ENCODE measurements around the gene ARHGAP24. TPM values are rescaled to one million over a fixed set of nuclear protein-coding genes. Genes with fewer than 3 reads are reported as not detected.

Gene ARHGAP24
- total and polyA plus RNA-seq, 2 experiments from 2014 or later, result 0.21 to 0.36 TPM

DNA sequence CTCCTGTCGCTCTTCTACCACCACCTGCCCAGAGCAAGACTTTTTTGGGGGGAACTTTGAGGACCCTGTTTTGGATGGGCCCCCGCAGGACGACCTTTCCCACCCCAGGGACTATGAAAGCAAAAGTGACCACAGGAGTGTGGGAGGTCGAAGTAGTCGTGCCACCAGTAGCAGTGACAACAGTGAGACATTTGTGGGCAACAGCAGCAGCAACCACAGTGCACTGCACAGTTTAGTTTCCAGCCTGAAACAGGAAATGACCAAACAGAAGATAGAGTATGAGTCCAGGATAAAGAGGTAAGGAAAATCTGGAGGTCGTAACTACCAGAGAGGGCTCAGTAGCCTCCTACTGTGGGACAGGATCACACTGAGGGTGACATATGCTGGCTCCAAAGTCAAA is 520.4 kb downstream of the ARHGAP24 start:
- no peaks in the 10 kb centered on the region for H3K36me3 ChIP-seq (ENCODE audit: insufficient read depth)

DNA sequence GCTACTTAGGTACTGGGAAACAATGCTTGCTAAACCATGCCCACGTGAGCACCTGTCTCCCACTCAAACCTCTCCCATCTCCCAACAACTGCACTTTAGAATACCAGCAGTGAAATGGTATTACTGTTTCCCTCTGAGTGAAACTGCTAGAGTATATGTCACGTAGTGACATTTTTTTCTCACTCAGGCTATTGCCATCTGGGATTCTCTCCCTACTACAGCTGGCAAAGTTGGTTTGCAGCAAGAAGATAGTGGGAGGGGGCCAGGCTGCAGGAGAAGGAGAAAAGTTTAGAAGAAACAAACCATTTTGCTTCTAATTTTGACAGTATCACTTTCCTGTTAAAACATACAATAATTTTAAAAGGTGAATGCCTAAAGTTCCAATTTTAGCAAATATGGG is 526.6 kb downstream of the ARHGAP24 start:
- Histone ChIP-seq H4K20me1 (replicated peaks; ENCODE audit: insufficient read depth) (no peaks in the 10 kb centered on the region), H3K79me2 (replicated peaks; ENCODE audit: insufficient read depth) (no peaks in the 10 kb centered on the region), H3K4me3 (no peak overlapping the region), H2AFZ (peak overlapping the region; percentile 72; the same call in 1 of the 2 replicates), H3K27ac (ENCODE audit: low read depth) (no peak overlapping the region), H3K4me1 (ENCODE audit: insufficient read depth) (no peaks in the 10 kb centered on the region), H3K4me2 (no peak overlapping the region), H3K36me3 (ENCODE audit: insufficient read depth) (no peaks in the 10 kb centered on the region), H3K27me3 (ENCODE audit: insufficient read depth) (no peaks in the 10 kb centered on the region), H3F3A (replicated peaks; ENCODE audit: low read depth) (no peaks in the 10 kb centered on the region), H3K9me2 (ENCODE audit: insufficient read depth) (no peaks in the 10 kb centered on the region)
- no peak overlapping the region for H3K4me3 Mint-ChIP-seq
- ATAC-seq (no peak), DNase-seq (ENCODE audit: low spot score) (no peak)
- H3K4me1 Mint-ChIP-seq, result no peaks in the 10 kb centered on the region
- H3K9me3 Mint-ChIP-seq, result no peaks in the 10 kb centered on the region
- H3K27ac Mint-ChIP-seq, result no peak overlapping the region
- no peaks in the 10 kb centered on the region for H3K36me3 Mint-ChIP-seq (ENCODE audit: low read depth)
- no peaks in the 10 kb centered on the region for H3K27me3 Mint-ChIP-seq (ENCODE audit: insufficient read depth, low read depth, poor library complexity)
- no peak for TF ChIP-seq STAT1 (IDR thresholded peaks at IDR 0.05; ENCODE audit: unreplicated experiment)
- TF ChIP-seq, protein P1, sequence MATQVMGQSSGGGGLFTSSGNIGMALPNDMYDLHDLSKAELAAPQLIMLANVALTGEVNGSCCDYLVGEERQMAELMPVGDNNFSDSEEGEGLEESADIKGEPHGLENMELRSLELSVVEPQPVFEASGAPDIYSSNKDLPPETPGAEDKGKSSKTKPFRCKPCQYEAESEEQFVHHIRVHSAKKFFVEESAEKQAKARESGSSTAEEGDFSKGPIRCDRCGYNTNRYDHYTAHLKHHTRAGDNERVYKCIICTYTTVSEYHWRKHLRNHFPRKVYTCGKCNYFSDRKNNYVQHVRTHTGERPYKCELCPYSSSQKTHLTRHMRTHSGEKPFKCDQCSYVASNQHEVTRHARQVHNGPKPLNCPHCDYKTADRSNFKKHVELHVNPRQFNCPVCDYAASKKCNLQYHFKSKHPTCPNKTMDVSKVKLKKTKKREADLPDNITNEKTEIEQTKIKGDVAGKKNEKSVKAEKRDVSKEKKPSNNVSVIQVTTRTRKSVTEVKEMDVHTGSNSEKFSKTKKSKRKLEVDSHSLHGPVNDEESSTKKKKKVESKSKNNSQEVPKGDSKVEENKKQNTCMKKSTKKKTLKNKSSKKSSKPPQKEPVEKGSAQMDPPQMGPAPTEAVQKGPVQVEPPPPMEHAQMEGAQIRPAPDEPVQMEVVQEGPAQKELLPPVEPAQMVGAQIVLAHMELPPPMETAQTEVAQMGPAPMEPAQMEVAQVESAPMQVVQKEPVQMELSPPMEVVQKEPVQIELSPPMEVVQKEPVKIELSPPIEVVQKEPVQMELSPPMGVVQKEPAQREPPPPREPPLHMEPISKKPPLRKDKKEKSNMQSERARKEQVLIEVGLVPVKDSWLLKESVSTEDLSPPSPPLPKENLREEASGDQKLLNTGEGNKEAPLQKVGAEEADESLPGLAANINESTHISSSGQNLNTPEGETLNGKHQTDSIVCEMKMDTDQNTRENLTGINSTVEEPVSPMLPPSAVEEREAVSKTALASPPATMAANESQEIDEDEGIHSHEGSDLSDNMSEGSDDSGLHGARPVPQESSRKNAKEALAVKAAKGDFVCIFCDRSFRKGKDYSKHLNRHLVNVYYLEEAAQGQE (IDR thresholded peaks at IDR 0.05; ENCODE audit: unreplicated experiment), result no peak
- TF ChIP-seq POLR2AphosphoS5 (IDR thresholded peaks at IDR 0.05; ENCODE audit: low read depth), result no peak
- TF ChIP-seq ZNF114 (CRISPR knock-in tag; IDR thresholded peaks at IDR 0.05), result no peak
- no peak for TF ChIP-seq EZH2phosphoT487 (IDR thresholded peaks at IDR 0.05; ENCODE audit: unreplicated experiment)
- TF ChIP-seq, protein P2, sequence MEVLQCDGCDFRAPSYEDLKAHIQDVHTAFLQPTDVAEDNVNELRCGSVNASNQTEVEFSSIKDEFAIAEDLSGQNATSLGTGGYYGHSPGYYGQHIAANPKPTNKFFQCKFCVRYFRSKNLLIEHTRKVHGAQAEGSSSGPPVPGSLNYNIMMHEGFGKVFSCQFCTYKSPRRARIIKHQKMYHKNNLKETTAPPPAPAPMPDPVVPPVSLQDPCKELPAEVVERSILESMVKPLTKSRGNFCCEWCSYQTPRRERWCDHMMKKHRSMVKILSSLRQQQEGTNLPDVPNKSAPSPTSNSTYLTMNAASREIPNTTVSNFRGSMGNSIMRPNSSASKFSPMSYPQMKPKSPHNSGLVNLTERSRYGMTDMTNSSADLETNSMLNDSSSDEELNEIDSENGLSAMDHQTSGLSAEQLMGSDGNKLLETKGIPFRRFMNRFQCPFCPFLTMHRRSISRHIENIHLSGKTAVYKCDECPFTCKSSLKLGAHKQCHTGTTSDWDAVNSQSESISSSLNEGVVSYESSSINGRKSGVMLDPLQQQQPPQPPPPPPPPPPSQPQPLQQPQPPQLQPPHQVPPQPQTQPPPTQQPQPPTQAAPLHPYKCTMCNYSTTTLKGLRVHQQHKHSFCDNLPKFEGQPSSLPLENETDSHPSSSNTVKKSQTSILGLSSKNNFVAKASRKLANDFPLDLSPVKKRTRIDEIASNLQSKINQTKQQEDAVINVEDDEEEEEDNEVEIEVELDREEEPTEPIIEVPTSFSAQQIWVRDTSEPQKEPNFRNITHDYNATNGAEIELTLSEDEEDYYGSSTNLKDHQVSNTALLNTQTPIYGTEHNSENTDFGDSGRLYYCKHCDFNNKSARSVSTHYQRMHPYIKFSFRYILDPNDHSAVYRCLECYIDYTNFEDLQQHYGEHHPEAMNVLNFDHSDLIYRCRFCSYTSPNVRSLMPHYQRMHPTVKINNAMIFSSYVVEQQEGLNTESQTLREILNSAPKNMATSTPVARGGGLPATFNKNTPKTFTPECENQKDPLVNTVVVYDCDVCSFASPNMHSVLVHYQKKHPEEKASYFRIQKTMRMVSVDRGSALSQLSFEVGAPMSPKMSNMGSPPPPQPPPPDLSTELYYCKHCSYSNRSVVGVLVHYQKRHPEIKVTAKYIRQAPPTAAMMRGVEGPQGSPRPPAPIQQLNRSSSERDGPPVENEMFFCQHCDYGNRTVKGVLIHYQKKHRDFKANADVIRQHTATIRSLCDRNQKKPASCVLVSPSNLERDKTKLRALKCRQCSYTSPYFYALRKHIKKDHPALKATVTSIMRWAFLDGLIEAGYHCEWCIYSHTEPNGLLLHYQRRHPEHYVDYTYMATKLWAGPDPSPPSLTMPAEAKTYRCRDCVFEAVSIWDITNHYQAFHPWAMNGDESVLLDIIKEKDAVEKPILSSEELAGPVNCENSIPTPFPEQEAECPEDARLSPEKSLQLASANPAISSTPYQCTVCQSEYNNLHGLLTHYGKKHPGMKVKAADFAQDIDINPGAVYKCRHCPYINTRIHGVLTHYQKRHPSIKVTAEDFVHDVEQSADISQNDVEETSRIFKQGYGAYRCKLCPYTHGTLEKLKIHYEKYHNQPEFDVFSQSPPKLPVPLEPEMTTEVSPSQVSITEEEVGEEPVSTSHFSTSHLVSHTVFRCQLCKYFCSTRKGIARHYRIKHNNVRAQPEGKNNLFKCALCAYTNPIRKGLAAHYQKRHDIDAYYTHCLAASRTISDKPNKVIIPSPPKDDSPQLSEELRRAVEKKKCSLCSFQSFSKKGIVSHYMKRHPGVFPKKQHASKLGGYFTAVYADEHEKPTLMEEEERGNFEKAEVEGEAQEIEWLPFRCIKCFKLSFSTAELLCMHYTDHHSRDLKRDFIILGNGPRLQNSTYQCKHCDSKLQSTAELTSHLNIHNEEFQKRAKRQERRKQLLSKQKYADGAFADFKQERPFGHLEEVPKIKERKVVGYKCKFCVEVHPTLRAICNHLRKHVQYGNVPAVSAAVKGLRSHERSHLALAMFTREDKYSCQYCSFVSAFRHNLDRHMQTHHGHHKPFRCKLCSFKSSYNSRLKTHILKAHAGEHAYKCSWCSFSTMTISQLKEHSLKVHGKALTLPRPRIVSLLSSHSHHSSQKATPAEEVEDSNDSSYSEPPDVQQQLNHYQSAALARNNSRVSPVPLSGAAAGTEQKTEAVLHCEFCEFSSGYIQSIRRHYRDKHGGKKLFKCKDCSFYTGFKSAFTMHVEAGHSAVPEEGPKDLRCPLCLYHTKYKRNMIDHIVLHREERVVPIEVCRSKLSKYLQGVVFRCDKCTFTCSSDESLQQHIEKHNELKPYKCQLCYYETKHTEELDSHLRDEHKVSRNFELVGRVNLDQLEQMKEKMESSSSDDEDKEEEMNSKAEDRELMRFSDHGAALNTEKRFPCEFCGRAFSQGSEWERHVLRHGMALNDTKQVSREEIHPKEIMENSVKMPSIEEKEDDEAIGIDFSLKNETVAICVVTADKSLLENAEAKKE (CRISPR knock-in tag; IDR thresholded peaks at IDR 0.05), result no peak
- TF ChIP-seq CREB1 (CRISPR knock-in tag; IDR thresholded peaks at IDR 0.05; ENCODE audit: low read depth), result no peak

More for the DNA sequence above, 520.4 kb downstream of the ARHGAP24 start:
- H3K36me3 Mint-ChIP-seq (ENCODE audit: low read depth), result no peaks in the 10 kb centered on the region
- no peaks in the 10 kb centered on the region for H3K9me3 Mint-ChIP-seq
- no peaks in the 10 kb centered on the region for H4K20me1 ChIP-seq (replicated peaks; ENCODE audit: insufficient read depth)
- no peak overlapping the region for H3K4me3 Mint-ChIP-seq
- H3K27ac Mint-ChIP-seq, result no peak overlapping the region
- no peaks in the 10 kb centered on the region for H3K79me2 ChIP-seq (replicated peaks; ENCODE audit: insufficient read depth)
- H3K4me1 ChIP-seq (ENCODE audit: insufficient read depth), result no peaks in the 10 kb centered on the region
- H3K4me1 Mint-ChIP-seq, result no peaks in the 10 kb centered on the region
- no peaks in the 10 kb centered on the region for H3F3A ChIP-seq (replicated peaks; ENCODE audit: low read depth)
- no peak overlapping the region for H2AFZ ChIP-seq
- H3K27me3 ChIP-seq (ENCODE audit: insufficient read depth), result no peaks in the 10 kb centered on the region
- DNase-seq (ENCODE audit: low spot score) (no peak), ATAC-seq (no peak)
- TF ChIP-seq ZNF331 (CRISPR knock-in tag; IDR thresholded peaks at IDR 0.05; ENCODE audit: low read depth), result no peak
- TF ChIP-seq, protein P3, sequence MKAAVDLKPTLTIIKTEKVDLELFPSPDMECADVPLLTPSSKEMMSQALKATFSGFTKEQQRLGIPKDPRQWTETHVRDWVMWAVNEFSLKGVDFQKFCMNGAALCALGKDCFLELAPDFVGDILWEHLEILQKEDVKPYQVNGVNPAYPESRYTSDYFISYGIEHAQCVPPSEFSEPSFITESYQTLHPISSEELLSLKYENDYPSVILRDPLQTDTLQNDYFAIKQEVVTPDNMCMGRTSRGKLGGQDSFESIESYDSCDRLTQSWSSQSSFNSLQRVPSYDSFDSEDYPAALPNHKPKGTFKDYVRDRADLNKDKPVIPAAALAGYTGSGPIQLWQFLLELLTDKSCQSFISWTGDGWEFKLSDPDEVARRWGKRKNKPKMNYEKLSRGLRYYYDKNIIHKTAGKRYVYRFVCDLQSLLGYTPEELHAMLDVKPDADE (IDR thresholded peaks at IDR 0.05), result no peak
- TF ChIP-seq EZH2 (IDR thresholded peaks at IDR 0.05; ENCODE audit: low read depth, unreplicated experiment), result no peak
- TF ChIP-seq POLR2AphosphoS5 (IDR thresholded peaks at IDR 0.05; ENCODE audit: low read depth), result no peak
- TF ChIP-seq EZH2phosphoT487 (IDR thresholded peaks at IDR 0.05; ENCODE audit: unreplicated experiment), result no peak
- no peak for TF ChIP-seq CREB1 (CRISPR knock-in tag; IDR thresholded peaks at IDR 0.05; ENCODE audit: low read depth)
- no peak for TF ChIP-seq NANOG (IDR thresholded peaks at IDR 0.05; ENCODE audit: borderline replicate concordance)
- no peak for TF ChIP-seq ZNF114 (CRISPR knock-in tag; IDR thresholded peaks at IDR 0.05)
- no peak overlapping the region for H3K4me2 ChIP-seq
- H3K9me2 ChIP-seq (ENCODE audit: insufficient read depth), result no peaks in the 10 kb centered on the region
- H3K27ac ChIP-seq (ENCODE audit: low read depth), result no peak overlapping the region
- H3K27me3 Mint-ChIP-seq (ENCODE audit: insufficient read depth, low read depth, poor library complexity), result no peaks in the 10 kb centered on the region
- H3K4me3 ChIP-seq, result no peak overlapping the region
